A673 (cell line): ENCODE data around the gene NFIC.

Source experiments
- CTCF ChIP-seq: fragments of 300-800, 200-600 bp; sonication (generic); conservative IDR thresholded peaks from 2 replicates; pipeline ENCODE4 v1.5.1; 2017; ENCODE audit warnings: low read depth, mild to moderate bottlenecking, antibody characterized with exemption, low read length, moderate library complexity, mixed read lengths
- EZH2 ChIP-seq: fragments of 200-600 bp; sonication (generic); IDR thresholded peaks from 2 replicates; pipeline ENCODE4 v1.6.1; 2017; ENCODE audit warnings: borderline replicate concordance, low read depth, mild to moderate bottlenecking, mixed read lengths, antibody characterized with exemption, low read length; ENCODE audit not compliant: poor library complexity, severe bottlenecking

DNA sequence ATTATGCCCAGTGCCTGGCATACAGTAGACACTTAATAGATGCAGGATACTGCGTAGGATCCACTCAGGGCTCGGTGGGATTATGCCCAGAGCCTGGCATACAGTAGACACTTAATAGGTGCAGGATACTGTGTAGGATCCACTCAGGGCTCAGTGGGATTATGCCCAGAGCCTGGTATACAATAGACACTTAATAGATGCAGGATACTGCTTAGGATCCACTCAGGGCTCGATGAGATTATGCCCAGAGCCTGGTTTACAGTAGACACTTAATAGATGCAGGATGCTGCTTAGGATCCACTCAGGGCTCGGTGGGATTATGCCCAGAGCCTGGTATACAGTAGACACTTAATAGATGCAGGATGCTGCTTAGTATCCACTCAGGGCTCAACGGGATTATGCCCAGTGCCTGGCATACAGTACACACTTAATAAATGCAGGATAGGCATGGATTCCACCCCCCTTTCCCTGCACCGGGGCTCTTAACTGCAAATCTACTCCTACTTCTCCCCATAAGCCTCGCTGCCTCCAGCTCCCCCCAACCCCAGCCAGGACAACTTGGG, 89.1 kb downstream of the NFIC start:
- TF ChIP-seq CTCF (no peak), EZH2 (no peak)
